GM12878 (cell line): ENCODE data around the gene DOCK2. TPM values are rescaled to one million over a fixed set of nuclear protein-coding genes. Genes with fewer than 3 reads are reported as not detected.

Experiments
- ATF7 ChIP-seq: fragments of 450-650 bp; IDR thresholded peaks from 2 replicates; pipeline ENCODE4 v1.6.1; 2016; ENCODE audit warnings: low read depth, mild to moderate bottlenecking
- BCL11A ChIP-seq: IDR thresholded peaks from 2 replicates; pipeline ENCODE4 v1.6.1; 2011; ENCODE audit warnings: low read depth, low read length
- CBX5 ChIP-seq: sonication (generic); IDR thresholded peaks from 2 replicates; pipeline ENCODE4 v1.6.1; 2016; ENCODE audit warnings: low read depth, moderate library complexity, mild to moderate bottlenecking, inconsistent platforms
- CREB1 ChIP-seq: IDR thresholded peaks from 2 replicates; pipeline ENCODE4 v1.6.1; 2012; ENCODE audit warnings: low read depth, mild to moderate bottlenecking, inconsistent platforms
- FOXM1 ChIP-seq: IDR thresholded peaks from 2 replicates; pipeline ENCODE4 v1.6.1; 2012; ENCODE audit warnings: low read depth, mild to moderate bottlenecking, inconsistent platforms, low read length, moderate library complexity
- HDGF ChIP-seq: fragments of 450-650 bp; IDR thresholded peaks from 2 replicates; pipeline ENCODE4 v1.6.1; 2016; ENCODE audit warnings: antibody characterized with exemption
- IKZF1 ChIP-seq: fragments of 450-650 bp; conservative IDR thresholded peaks from 2 replicates; pipeline ENCODE4 v1.6.1; 2017; ENCODE audit warnings: antibody characterized with exemption, mild to moderate bottlenecking
- MEF2A ChIP-seq: IDR thresholded peaks from 2 replicates; pipeline ENCODE4 v1.6.1; 2011; ENCODE audit warnings: low read depth, mild to moderate bottlenecking, low read length, moderate library complexity; ENCODE audit not compliant: insufficient read depth
- MTA2 ChIP-seq: fragments of 450-650 bp; IDR thresholded peaks from 2 replicates; pipeline ENCODE4 v1.6.1; 2016; ENCODE audit warnings: low read depth, mild to moderate bottlenecking, moderate library complexity
- PKNOX1 ChIP-seq: fragments of 450-650 bp; IDR thresholded peaks from 2 replicates; pipeline ENCODE4 v1.6.1; 2016; ENCODE audit warnings: mild to moderate bottlenecking
- POLR2AphosphoS5 ChIP-seq: IDR thresholded peaks from 2 replicates; pipeline ENCODE4 v1.6.1; 2011; ENCODE audit warnings: mild to moderate bottlenecking, low read length, inconsistent platforms
- POU2F2 ChIP-seq: IDR thresholded peaks from 3 replicates; pipeline ENCODE4 v1.6.1; 2011; ENCODE audit warnings: low read depth, mild to moderate bottlenecking, low read length, borderline replicate concordance
- SMARCA5 ChIP-seq: fragments of 450-650 bp; IDR thresholded peaks from 2 replicates; pipeline ENCODE4 v1.6.1; 2017; ENCODE audit warnings: mild to moderate bottlenecking
- SP1 ChIP-seq: IDR thresholded peaks from one replicate; pipeline ENCODE4 v1.6.1; 2011; ENCODE audit warnings: low read depth, low read length
- SPI1 ChIP-seq: IDR thresholded peaks from 2 replicates; pipeline ENCODE4 v1.6.1; 2011; ENCODE audit warnings: low read depth, mild to moderate bottlenecking, low read length, moderate library complexity, borderline replicate concordance; ENCODE audit not compliant: insufficient read depth
- WRNIP1 ChIP-seq: IDR thresholded peaks from 2 replicates; pipeline ENCODE4 v1.6.1; 2011; ENCODE audit warnings: low read depth, low read length, improper control_type of control experiment, borderline replicate concordance
- ZBTB33 ChIP-seq: fragments of 450-650 bp; IDR thresholded peaks from 2 replicates; pipeline ENCODE4 v1.6.1; 2017; ENCODE audit warnings: mild to moderate bottlenecking
- ZBTB40 ChIP-seq: fragments of 450-650 bp; IDR thresholded peaks from 2 replicates; pipeline ENCODE4 v1.6.1; 2016; ENCODE audit warnings: mild to moderate bottlenecking, moderate library complexity, borderline replicate concordance
- ZNF687 ChIP-seq: fragments of 450-650 bp; IDR thresholded peaks from 2 replicates; pipeline ENCODE4 v1.6.1; 2017; ENCODE audit warnings: mild to moderate bottlenecking, moderate library complexity
- ZSCAN29 ChIP-seq: fragments of 450-650 bp; IDR thresholded peaks from 2 replicates; pipeline ENCODE4 v1.6.1; 2017; ENCODE audit warnings: mild to moderate bottlenecking, moderate library complexity
- polyA plus RNA-seq, 11 experiments: library from polyadenylated mRNA; depleted of rRNA in 4 of 11; unstranded in 6 of 11; stranded (reverse) in 5 of 11; fragments of >200 nt; fragmentation: Nextera tagmentation in 4 of 11; fragmentation: Illumina TruSeq in 1 of 11; extraction: Ambion mirVana in 4 of 11; extraction: Trizol in 1 of 11; gene quantifications; 1 replicate in 1 of 11; 2 replicates in 10 of 11; pipeline versions ENCODE4 v1.2.1 to v1.2.3, GENCODE V29; 2011 to 2016; ENCODE audit warnings: inconsistent platforms in 2 of 11, missing spikeins in 2 of 11, low read depth in 1 of 11
- total RNA-seq, 4 experiments: library from RNA; depleted of rRNA in 3 of 4; stranded (reverse); fragments of >200 nt in 3 of 4; fragmentation: Illumina TruSeq in 1 of 4; extraction: Trizol in 1 of 4; gene quantifications; 2 replicates each; pipeline versions ENCODE4 v1.2.1 to v1.2.3, GENCODE V29; 2013 to 2021

DOCK2 gene
- total and polyA plus RNA-seq, 10 of the 15 experiments (the other 5 are each of a cell fraction or from before 2014, with no cell fraction given), result 34.2 to 192 (median 118) TPM

GRCh38 chr5:169650701-169651331 lies 13.7 kb downstream of the DOCK2 start (continued):
- no peak for TF ChIP-seq WRNIP1
- TF ChIP-seq PKNOX1, result peak; percentile 83
- TF ChIP-seq FOXM1, result peak; percentile 57; the same call in 1 of the 2 replicates
- no peak for TF ChIP-seq ZSCAN29
- TF ChIP-seq MTA2, result peak; percentile 59; the same call in 1 of the 2 replicates
- peak; percentile 78 for TF ChIP-seq MEF2A
- TF ChIP-seq IKZF1, result peak; percentile 76
- peak; percentile 90; the same call in 2 of the 3 replicates for TF ChIP-seq POU2F2
- peak; percentile 57; the same call in 1 of the 2 replicates for TF ChIP-seq SPI1
- TF ChIP-seq ZNF687, result peak; percentile 94
- TF ChIP-seq ZBTB33, result no peak
- TF ChIP-seq POLR2AphosphoS5, result 0 out of 2 replicates have a peak, but pooled peaks have one; percentile 40
- peak; percentile 36; the same call in 1 of the 2 replicates for TF ChIP-seq ATF7
- TF ChIP-seq SP1, result no peak
- TF ChIP-seq SMARCA5, result peak; percentile 44; the same call in 1 of the 2 replicates
- TF ChIP-seq CBX5, result 0 out of 2 replicates have a peak, but pooled peaks have one; percentile 21
- TF ChIP-seq ZBTB40, result no peak; the same call in 1 of the 2 replicates
- TF ChIP-seq BCL11A, result 0 out of 2 replicates have a peak, but pooled peaks have one; percentile 16
- TF ChIP-seq HDGF, result peak; percentile 67; the same call in 1 of the 2 replicates
- peak; percentile 48; the same call in 1 of the 2 replicates for TF ChIP-seq CREB1
